DMS53 treated with DMSO at 0.1 percent for 48 hours (cell line): Measurements from ENCODE around the gene VPS45.

Experiments
- DNase-seq: peaks from one replicate; lab custom pipeline; 2025; ENCODE audit not compliant: unreplicated experiment; lab: John Stamatoyannopoulos, UW

The VPS45 gene

GRCh38 chr1:150155413-150156071, 88.0 kb downstream of the VPS45 start:
- DNase-seq = no peak

DNA sequence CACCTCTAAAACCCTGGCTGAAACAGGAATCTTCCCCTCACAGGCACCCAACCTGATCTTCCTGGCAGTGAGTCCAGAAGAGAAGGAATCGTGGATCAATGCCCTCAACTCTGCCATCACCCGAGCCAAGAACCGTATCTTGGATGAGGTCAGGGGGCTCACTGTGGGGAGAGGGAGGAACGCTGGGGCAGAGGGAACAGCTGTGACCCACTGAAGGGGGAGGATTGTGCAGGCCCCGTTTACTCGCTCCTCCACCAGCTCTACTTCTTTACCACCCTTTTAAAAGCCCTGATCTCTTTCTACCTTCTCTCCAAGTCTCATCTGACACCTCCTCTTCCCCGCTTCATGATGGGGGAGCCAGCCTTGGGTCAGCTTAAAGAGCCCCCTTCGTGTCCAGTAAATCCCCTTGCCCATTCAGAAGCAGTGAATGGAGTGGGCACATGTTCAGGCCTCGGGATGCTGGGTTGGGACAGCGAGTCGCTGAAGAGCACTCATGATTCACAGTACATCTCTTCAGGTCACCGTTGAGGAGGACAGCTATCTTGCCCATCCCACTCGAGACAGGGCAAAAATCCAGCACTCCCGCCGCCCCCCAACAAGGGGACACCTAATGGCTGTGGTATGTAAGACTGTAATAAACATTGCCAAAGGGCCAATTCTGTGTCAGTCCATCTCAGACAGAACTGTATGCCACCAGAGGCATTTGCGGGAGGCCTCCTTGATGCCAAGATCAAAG, 89.5 kb downstream of the VPS45 start:
- no peak for DNase-seq

- no peak for DNase-seq
Observed at GRCh38 chr1:150159550-150159949, 92.0 kb downstream of the VPS45 start.

GRCh38 chr1:150160964-150161621, 93.5 kb downstream of the VPS45 start:
- no peak for DNase-seq

DNA sequence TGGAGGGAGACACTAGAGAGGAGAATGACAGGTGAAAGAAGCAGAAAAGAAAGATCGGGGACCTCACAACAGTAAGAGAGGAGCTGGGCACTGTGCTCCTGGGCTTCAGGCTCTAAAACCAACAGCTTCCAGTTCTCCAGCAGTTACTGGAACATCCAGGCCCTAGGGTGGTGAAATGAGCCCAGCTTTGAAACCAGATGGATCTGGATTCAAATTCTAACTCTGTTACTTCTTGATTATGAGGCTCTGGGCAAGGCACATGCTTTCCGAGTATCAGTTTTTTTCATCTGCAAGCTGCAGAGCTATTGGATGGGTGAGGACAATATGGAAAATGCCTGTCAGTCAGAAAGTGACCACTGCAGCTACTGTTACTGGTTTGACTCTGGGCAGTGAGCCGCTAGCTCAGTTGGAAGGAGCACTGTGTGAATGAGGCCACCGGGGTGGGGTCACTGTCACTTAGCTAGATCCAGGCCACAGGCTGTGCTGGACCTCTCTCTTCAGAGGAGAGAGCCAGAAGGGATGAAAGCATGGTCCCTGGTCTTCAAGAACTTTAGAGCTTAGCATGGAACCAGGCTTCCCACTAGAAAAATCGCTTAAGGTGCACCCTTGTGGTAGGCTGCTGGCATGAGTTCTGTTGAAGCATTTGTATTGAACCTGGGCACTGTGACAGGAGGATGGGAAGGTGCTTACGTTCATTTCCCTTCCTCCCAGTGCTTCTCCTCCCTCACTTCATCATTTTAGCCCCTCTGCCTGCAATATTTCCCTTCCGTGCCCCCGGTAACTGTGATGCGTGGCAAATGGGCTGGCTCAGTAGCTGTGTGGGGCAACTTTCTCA, 94.4 kb downstream of the VPS45 start:
- no peak for DNase-seq

GRCh38 chr1:150162582-150162861, 94.9 kb downstream of the VPS45 start:
- DNase-seq = no peak

- no peak for DNase-seq
Observed at GRCh38 chr1:150162862-150163706, 95.5 kb downstream of the VPS45 start.

DNA sequence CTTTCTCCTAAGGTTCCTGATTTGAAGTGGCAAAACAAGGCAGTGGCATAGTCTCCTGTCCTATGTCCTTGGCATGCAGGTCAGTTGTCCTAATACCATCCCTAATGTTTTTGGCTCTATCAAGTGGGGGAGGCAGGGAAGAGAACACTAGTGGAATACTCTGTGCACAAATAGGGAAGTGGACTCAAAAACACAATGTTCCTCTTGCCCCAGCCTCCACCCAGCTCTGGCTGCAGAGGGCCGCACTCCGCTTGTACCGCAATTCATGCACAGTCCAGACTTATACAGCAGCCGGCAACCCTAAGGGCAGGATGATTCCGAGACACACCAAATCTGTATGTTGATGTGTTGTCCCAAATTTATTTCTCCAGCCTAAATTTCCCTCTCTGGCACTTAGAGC, 96.6 kb downstream of the VPS45 start:
- no peak for DNase-seq

DNA sequence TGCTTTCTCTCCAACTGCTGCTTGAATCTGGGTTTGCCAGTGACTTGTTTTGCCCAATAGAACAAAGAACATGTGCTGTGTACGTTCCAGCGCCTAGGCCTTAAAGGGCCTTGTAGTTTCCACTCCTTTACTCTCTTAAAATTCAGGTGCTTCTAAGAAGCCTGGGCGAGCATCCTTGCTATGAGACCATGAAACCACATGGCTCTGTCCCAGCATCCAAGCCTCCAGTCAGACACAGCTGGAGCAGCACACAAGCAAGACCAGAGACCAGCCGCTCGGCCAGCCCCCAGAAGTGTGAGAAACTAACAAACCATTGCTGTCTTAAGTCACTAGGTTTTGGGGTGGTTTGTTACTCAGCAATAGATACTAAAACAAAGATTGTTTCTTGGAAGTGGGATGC, 97.2 kb downstream of the VPS45 start:
- no peak for DNase-seq

DNA sequence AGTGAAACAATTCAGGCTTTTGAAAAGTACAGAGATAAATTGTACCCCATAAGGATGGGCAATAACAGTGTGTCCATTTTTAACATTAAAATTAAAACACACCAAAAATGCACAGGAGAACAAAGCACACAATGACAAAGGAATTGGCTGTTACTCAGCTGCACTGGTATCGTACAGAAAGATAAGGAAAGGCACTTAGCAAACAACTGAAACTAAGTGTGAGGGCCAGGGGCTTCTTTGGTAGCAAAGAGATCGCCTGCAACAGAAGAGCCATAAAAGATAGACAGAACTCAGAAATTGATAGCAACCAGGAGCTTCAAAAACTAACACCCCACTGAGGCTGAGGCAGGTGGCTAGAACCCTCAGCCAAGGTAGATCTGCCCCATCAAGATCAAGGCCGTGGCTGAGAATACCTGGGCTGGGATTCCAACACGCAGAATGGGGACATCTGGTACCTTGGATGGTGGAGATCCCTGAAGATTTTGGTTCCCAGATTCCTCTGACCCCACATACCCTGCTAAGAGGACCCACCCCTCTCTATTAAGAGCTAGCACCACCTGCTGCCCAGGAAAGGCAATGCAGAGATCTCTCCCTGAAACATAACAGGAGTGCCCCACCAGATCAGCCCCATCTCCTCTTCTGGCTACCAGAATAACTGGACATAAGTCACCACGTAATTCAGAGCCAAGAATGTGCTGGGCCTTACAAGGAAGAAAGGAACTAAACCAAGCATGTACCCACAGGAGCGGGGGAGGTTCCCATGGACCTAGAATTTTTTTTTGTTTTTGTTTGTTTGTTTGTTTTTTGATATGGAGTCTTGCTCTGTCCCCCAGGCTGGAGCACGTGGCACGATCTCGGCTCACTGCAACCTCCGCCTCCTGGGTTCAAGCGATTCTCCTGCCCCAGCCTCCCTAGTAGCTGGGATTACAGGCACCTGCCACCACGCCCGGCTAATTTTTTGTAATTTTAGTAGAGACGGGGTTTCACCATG, 98.3 kb downstream of the VPS45 start:
- peak; percentile 18 for DNase-seq

GRCh38 chr1:150168960-150169601, 101.5 kb downstream of the VPS45 start:
- peak; percentile 6 for DNase-seq

DNA sequence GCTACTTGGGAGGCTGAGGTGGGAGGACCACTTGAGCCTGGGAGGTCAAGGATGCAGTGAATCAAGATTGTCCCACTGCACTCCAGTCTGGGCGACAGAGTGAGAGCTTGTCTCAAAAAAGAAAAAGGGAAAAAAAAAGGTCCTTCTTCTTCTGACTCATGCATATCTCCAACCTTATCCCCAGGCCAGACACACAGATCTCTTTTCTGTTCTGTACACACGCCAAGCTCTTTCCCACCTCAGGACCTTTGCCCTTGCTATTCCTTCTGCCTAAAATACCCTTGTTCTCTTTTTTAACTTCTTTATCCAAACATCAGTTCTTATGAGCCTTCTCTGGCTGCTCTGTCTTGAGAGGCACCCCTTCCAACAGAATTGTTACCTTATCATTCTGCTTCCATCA, 104.2 kb downstream of the VPS45 start:
- DNase-seq = no peak

DNA sequence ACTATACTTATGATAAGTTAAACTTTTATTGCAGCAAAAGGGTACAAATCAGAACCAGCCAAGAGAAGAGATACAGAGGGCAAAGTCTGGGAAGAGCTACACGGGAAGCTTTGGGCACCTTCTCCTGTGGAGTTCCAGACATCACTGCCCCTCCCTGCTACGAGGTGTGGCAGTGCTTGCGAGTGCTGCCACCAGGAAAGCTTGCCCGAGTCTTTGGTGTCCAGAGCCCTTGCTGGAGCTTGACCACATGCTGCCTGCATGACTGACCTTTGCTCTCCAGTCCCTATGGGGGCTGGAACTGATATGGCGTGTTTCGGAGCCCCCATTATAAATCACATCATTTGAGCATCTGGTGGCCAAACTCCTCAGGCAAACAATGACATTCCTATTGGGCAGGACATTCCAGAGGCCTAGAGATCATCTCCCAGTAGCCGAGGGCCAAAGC, 105.6 kb downstream of the VPS45 start:
- no peak for DNase-seq

DNA sequence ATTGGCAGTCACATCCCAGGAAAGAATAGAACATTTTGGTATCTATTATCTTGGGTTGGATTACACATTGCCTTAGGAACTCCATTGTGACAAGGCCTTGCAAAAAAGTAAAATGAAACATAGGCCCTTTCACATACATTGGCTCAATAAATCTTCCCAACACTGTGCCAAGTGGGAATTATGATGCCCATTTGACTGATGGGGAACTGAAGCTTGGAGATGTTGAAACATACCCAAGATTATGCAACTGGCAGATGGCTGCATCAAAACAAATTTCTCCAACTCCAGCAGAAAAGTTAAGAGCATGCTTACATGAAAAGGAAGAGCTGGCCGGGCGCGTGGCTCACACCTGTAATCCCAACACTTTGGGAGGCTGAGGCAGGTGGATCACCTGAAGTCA, 109.0 kb downstream of the VPS45 start:
- DNase-seq = no peak

DNA sequence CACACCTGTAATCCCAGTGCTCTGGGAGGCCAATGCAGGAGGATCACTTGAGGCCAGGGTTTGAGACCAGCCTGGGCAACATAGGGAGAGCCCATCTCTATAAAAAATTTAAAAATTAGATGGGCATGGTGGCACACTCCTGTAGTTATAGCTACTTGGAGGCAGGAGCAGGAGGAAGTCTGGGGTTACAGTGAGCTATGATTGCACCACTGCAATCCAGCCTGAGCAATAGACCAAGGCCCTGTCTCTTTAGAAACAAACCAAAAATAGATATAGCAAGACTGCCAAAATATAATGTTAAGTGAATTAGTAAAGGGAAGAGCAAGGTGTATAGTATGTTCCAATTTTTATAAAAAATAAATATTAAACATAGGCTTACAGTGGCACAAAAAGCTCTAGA, 111.0 kb downstream of the VPS45 start:
- DNase-seq = no peak

- DNase-seq = no peak
Observed at GRCh38 chr1:150179867-150180266, 112.3 kb downstream of the VPS45 start.

- DNase-seq = no peak
Observed at GRCh38 chr1:150180474-150180873, 112.9 kb downstream of the VPS45 start.

GRCh38 chr1:150182247-150182646, 114.7 kb downstream of the VPS45 start:
- no peak for DNase-seq

DNA sequence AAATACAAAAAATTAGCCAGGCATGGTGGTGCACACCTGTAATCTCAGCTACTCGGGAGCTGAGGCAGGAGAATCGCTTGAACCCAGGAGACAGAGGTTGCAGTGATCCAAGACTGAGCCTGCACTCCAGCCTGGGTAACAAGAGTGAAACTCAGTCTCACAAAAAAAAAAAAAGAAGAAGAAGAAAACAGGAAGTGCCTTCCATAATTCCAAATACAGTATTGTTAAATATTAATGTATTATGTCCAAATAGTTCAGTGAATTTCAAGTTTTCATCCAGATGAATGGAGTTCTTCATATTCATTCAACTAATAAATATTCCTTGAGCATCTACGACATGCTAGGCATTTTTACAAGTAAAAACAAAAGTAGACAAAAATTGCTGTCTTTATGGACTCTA, 115.5 kb downstream of the VPS45 start:
- no peak for DNase-seq
